Loucy (cell line): ENCODE measurements around the gene CYB561A3.
A peak's percentile ranks its signal among the peaks of the same experiment; 100 is the strongest.

ENCODE experiments used
- H2AFZ ChIP-seq: fragments of 200-600 bp; sonication (generic); 2 replicates; pipeline ENCODE4 v1.6.0; 2016; ENCODE audit warnings: antibody characterized with exemption, mild to moderate bottlenecking, low read length, moderate library complexity
- H3F3A ChIP-seq: fragments of 200-600 bp; 2 replicates; pipeline ENCODE4 v1.6.0; 2016; ENCODE audit warnings: antibody characterized with exemption, low read depth, mild to moderate bottlenecking
- H3K27me3 ChIP-seq: fragments of 200-600 bp; sonication (generic); 2 replicates; pipeline ENCODE4 v1.6.1; 2014; ENCODE audit warnings: low read length, mild to moderate bottlenecking; ENCODE audit not compliant: insufficient read depth, poor library complexity, severe bottlenecking
- H3K36me3 ChIP-seq: fragments of 200-600 bp; sonication (generic); 2 replicates; pipeline ENCODE4 v1.6.1; 2016; ENCODE audit warnings: low read length; ENCODE audit not compliant: insufficient read depth
- H3K4me1 ChIP-seq: fragments of 200-600 bp; sonication (generic); 2 replicates; pipeline ENCODE4 v1.5.1; 2014; ENCODE audit warnings: low read length, mild to moderate bottlenecking; ENCODE audit not compliant: insufficient read depth, poor library complexity, severe bottlenecking
- H3K4me2 ChIP-seq: fragments of 200-600 bp; sonication (generic); 2 replicates; pipeline ENCODE4 v1.6.0; 2014; ENCODE audit warnings: antibody characterized with exemption, low read length, low read depth, mild to moderate bottlenecking; ENCODE audit not compliant: poor library complexity, severe bottlenecking
- H3K4me3 ChIP-seq: fragments of 200-600 bp; sonication (generic); 2 replicates; pipeline ENCODE4 v1.5.1; 2014; ENCODE audit warnings: low read length, mild to moderate bottlenecking, mixed read lengths; ENCODE audit not compliant: poor library complexity, severe bottlenecking
- H3K79me2 ChIP-seq: fragments of 200-600 bp; sonication (generic); 2 replicates; pipeline ENCODE4 v1.6.1; 2014; ENCODE audit warnings: low read length; ENCODE audit not compliant: insufficient read depth
- H3K9ac ChIP-seq: fragments of 200-600 bp; sonication (generic); 2 replicates; pipeline ENCODE4 v1.6.0; 2014; ENCODE audit warnings: mild to moderate bottlenecking, low read depth, low read length, moderate library complexity; ENCODE audit not compliant: poor library complexity, severe bottlenecking
- H3K9me2 ChIP-seq: fragments of 200-600 bp; sonication (generic); replicated peaks from 2 replicates; pipeline ENCODE4 v1.6.1; 2016; ENCODE audit warnings: low read depth, low read length, mixed read lengths
- H3K9me3 ChIP-seq: fragments of 200-600 bp; sonication (generic); 2 replicates; pipeline ENCODE4 v1.6.1; 2014; ENCODE audit warnings: mild to moderate bottlenecking, antibody characterized with exemption, low read length, low read depth; ENCODE audit not compliant: insufficient read depth
- H4K20me1 ChIP-seq: fragments of 200-600 bp; sonication (generic); 2 replicates; pipeline ENCODE4 v1.6.0; 2014; ENCODE audit warnings: antibody characterized with exemption, low read length, mild to moderate bottlenecking; ENCODE audit not compliant: insufficient read depth, poor library complexity, severe bottlenecking
- CTCF ChIP-seq: fragments of 200-600 bp; sonication (generic); conservative IDR thresholded peaks from 2 replicates; pipeline ENCODE4 v1.5.1; 2014; ENCODE audit warnings: mild to moderate bottlenecking, antibody characterized with exemption, low read length
- EZH2phosphoT487 ChIP-seq: fragments of 200-600 bp; IDR thresholded peaks from 2 replicates; pipeline ENCODE4 v1.6.1; 2018; ENCODE audit warnings: antibody characterized with exemption, mild to moderate bottlenecking, moderate library complexity, borderline replicate concordance

Gene CYB561A3

GRCh38 chr11:61362542-61362875 lies 827 bp upstream of the CYB561A3 start:
- Histone ChIP-seq H3F3A (no peaks in the 10 kb centered on the region), H3K4me2 (peak overlapping the region; percentile 100), H2AFZ (peak overlapping the region; percentile 75), H4K20me1 (peaks cover 6% of the 10 kb centered on the region), H3K9me3 (no peaks in the 10 kb centered on the region), H3K4me3 (peak overlapping the region; percentile 93), H3K9me2 (no peaks in the 10 kb centered on the region), H3K9ac (peak overlapping the region; percentile 95), H3K36me3 (peaks cover 32% of the 10 kb centered on the region), H3K79me2 (peaks cover 47% of the 10 kb centered on the region), H3K27me3 (no peaks in the 10 kb centered on the region), H3K4me1 (peaks cover 21% of the 10 kb centered on the region)
- TF ChIP-seq EZH2phosphoT487 (no peak), CTCF (no peak)

GRCh38 chr11:61361237-61361740 lies 393 bp downstream of the CYB561A3 start:
- Histone ChIP-seq H3K9ac (peak overlapping the region; percentile 95), H3K9me3 (no peaks in the 10 kb centered on the region), H4K20me1 (peaks cover 6% of the 10 kb centered on the region), H3K4me2 (peak overlapping the region; percentile 100), H3K79me2 (peaks cover 47% of the 10 kb centered on the region), H3K4me1 (peaks cover 21% of the 10 kb centered on the region), H3K27me3 (no peaks in the 10 kb centered on the region), H3K36me3 (peaks cover 20% of the 10 kb centered on the region; the same call in 1 of the 2 replicates), H3K4me3 (peak overlapping the region; percentile 93), H3K9me2 (no peaks in the 10 kb centered on the region), H3F3A (no peaks in the 10 kb centered on the region), H2AFZ (peak overlapping the region; percentile 82)
- TF ChIP-seq CTCF (no peak), EZH2phosphoT487 (no peak)

- no peaks in the 10 kb centered on the region for H3K27me3 ChIP-seq
- H3K36me3 ChIP-seq: peaks cover 8% of the 10 kb centered on the region; the same call in 1 of the 2 replicates
- peak overlapping the region; percentile 95 for H3K9ac ChIP-seq
- peaks cover 40% of the 10 kb centered on the region for H3K79me2 ChIP-seq
- H4K20me1 ChIP-seq: peaks cover 6% of the 10 kb centered on the region
- H3K4me1 ChIP-seq: peaks cover 21% of the 10 kb centered on the region
- H3F3A ChIP-seq: no peaks in the 10 kb centered on the region
- no peak for TF ChIP-seq CTCF
- TF ChIP-seq EZH2phosphoT487: no peak
- H2AFZ ChIP-seq: no peak overlapping the region
- peak overlapping the region; percentile 14 for H3K4me3 ChIP-seq
- H3K9me3 ChIP-seq: no peaks in the 10 kb centered on the region
- H3K9me2 ChIP-seq: no peaks in the 10 kb centered on the region
- peak overlapping the region; percentile 100 for H3K4me2 ChIP-seq
Measured at GRCh38 chr11:61359516-61359915, 2.2 kb downstream of the CYB561A3 start.
